RWPE2 (cell line): ENCODE data around the gene MYF6.

Experiments
- ATAC-seq: fragments of 200-7000 bp; cut with Tn5 transposase; 3 replicates; pipeline ENCODE4 v1.9.1; 2021; ENCODE audit warnings: low read depth
- DNase-seq: peaks from one replicate; pipeline ENCODE4 v3.0.0-alpha.2; 2020; ENCODE audit warnings: low spot score
- H3K27ac ChIP-seq: fragments of 450-650 bp; 2 replicates; pipeline ENCODE4 v1.5.1; 2017; ENCODE audit warnings: mild to moderate bottlenecking; ENCODE audit not compliant: poor library complexity, severe bottlenecking
- H3K27me3 ChIP-seq: fragments of 250-450 bp; sonication (Bioruptor Pico); 2 replicates; pipeline ENCODE4 v1.5.1; 2021; ENCODE audit warnings: mild to moderate bottlenecking, moderate library complexity; ENCODE audit not compliant: insufficient read depth, poor library complexity, severe bottlenecking
- H3K36me3 ChIP-seq: fragments of 250-450 bp; sonication (Bioruptor Pico); 2 replicates; pipeline ENCODE4 v1.5.1; 2020; ENCODE audit warnings: low read depth, mild to moderate bottlenecking, moderate library complexity
- H3K4me1 ChIP-seq: fragments of 250-450 bp; sonication (Bioruptor Pico); 2 replicates; pipeline ENCODE4 v1.5.1; 2021; ENCODE audit warnings: mild to moderate bottlenecking, moderate library complexity; ENCODE audit not compliant: insufficient read depth, poor library complexity, severe bottlenecking
- H3K4me3 ChIP-seq: fragments of 250-450 bp; sonication (Bioruptor Pico); 2 replicates; pipeline ENCODE4 v1.5.1; 2021; ENCODE audit warnings: mild to moderate bottlenecking, moderate library complexity; ENCODE audit not compliant: severe bottlenecking
- H3K9me3 ChIP-seq: fragments of 250-450 bp; sonication (Bioruptor Pico); 2 replicates; pipeline ENCODE4 v1.5.1; 2021; ENCODE audit warnings: mild to moderate bottlenecking, moderate library complexity; ENCODE audit not compliant: severe bottlenecking
- TF ChIP-seq, protein P1 (sequence below): fragments of 450-650 bp; IDR thresholded peaks from one replicate; pipeline ENCODE4 v1.5.1; 2017; ENCODE audit warnings: mild to moderate bottlenecking, moderate library complexity; ENCODE audit not compliant: poor library complexity, severe bottlenecking

Gene MYF6

GRCh38 chr12:80749456-80749855 is 42.0 kb downstream of the MYF6 start:
- Histone ChIP-seq H3K36me3 (no peaks in the 10 kb centered on the region), H3K27ac (no peak overlapping the region), H3K27me3 (no peaks in the 10 kb centered on the region), H3K4me1 (no peaks in the 10 kb centered on the region), H3K4me3 (no peak overlapping the region), H3K9me3 (no peaks in the 10 kb centered on the region)
- no peak for ATAC-seq
- TF ChIP-seq, protein P1, sequence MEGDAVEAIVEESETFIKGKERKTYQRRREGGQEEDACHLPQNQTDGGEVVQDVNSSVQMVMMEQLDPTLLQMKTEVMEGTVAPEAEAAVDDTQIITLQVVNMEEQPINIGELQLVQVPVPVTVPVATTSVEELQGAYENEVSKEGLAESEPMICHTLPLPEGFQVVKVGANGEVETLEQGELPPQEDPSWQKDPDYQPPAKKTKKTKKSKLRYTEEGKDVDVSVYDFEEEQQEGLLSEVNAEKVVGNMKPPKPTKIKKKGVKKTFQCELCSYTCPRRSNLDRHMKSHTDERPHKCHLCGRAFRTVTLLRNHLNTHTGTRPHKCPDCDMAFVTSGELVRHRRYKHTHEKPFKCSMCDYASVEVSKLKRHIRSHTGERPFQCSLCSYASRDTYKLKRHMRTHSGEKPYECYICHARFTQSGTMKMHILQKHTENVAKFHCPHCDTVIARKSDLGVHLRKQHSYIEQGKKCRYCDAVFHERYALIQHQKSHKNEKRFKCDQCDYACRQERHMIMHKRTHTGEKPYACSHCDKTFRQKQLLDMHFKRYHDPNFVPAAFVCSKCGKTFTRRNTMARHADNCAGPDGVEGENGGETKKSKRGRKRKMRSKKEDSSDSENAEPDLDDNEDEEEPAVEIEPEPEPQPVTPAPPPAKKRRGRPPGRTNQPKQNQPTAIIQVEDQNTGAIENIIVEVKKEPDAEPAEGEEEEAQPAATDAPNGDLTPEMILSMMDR = no peak
- DNase-seq = no peak

GRCh38 chr12:80752464-80752863 is 45.0 kb downstream of the MYF6 start:
- no peaks in the 10 kb centered on the region for H3K9me3 ChIP-seq
- H3K4me3 ChIP-seq = no peak overlapping the region
- DNase-seq = no peak
- ATAC-seq = no peak
- H3K4me1 ChIP-seq = no peaks in the 10 kb centered on the region
- H3K27me3 ChIP-seq = no peaks in the 10 kb centered on the region
- no peaks in the 10 kb centered on the region for H3K36me3 ChIP-seq
- TF ChIP-seq, protein P1 = no peak
- H3K27ac ChIP-seq = no peak overlapping the region

DNA sequence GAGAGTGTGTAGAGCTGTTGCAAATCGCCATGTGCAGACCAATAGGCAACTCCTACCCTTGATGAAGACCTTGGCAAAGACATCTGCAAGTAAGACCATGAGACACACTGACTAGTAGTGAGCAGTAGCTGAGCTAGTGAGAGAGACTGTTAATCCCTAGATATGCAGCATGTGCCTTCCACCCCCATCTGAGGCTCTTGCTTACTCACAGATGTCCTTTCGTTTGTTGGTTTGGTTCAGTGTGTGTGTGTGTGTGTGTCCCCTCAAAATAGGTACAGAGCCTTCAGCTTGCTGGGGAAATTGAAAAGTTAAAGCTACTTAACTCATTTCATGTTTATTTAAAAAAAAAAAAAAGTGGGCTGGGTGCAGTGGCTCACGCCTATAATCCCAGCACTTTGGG is 46.8 kb downstream of the MYF6 start:
- Histone ChIP-seq H3K36me3 (no peaks in the 10 kb centered on the region), H3K4me3 (no peak overlapping the region), H3K27me3 (no peaks in the 10 kb centered on the region), H3K4me1 (no peaks in the 10 kb centered on the region), H3K27ac (no peak overlapping the region), H3K9me3 (no peaks in the 10 kb centered on the region)
- ATAC-seq = no peak
- no peak for DNase-seq
- TF ChIP-seq, protein P1 = no peak

GRCh38 chr12:80756875-80757274 is 49.4 kb downstream of the MYF6 start:
- TF ChIP-seq, protein P1 = no peak
- no peak for DNase-seq
- no peak for ATAC-seq
- H3K36me3 ChIP-seq = no peaks in the 10 kb centered on the region
- no peak overlapping the region for H3K4me3 ChIP-seq
- H3K27ac ChIP-seq = no peak overlapping the region
- H3K9me3 ChIP-seq = no peaks in the 10 kb centered on the region
- no peaks in the 10 kb centered on the region for H3K27me3 ChIP-seq
- no peaks in the 10 kb centered on the region for H3K4me1 ChIP-seq
